WERI-Rb-1 (cell line): ENCODE data around the gene PTCD3.

Source experiments
- DNase-seq: peaks from one replicate; pipeline ENCODE4 v3.0.0-alpha.2; 2020
- H3K27ac ChIP-seq: fragments of 250-450 bp; sonication (Bioruptor Pico); 2 replicates; pipeline ENCODE4 v1.5.1; 2020; ENCODE audit warnings: mild to moderate bottlenecking, moderate library complexity
- H3K27me3 ChIP-seq: fragments of 250-450 bp; sonication (Bioruptor Pico); 2 replicates; pipeline ENCODE4 v1.5.1; 2021; ENCODE audit warnings: mild to moderate bottlenecking, low read depth, moderate library complexity; ENCODE audit not compliant: insufficient read depth, severe bottlenecking
- H3K36me3 ChIP-seq: fragments of 250-450 bp; sonication (Bioruptor Pico); 2 replicates; pipeline ENCODE4 v1.5.1; 2020; ENCODE audit warnings: mild to moderate bottlenecking, moderate library complexity
- H3K4me3 ChIP-seq: 2 replicates; pipeline ENCODE4 v1.5.1; 2011; ENCODE audit warnings: low read depth, mild to moderate bottlenecking, control low read depth, low read length
- H3K9me3 ChIP-seq: fragments of 250-450 bp; sonication (Bioruptor Pico); 2 replicates; pipeline ENCODE4 v1.5.1; 2021; ENCODE audit warnings: mild to moderate bottlenecking, moderate library complexity; ENCODE audit not compliant: severe bottlenecking
- TF ChIP-seq, protein P1 (sequence below): IDR thresholded peaks from 2 replicates; pipeline ENCODE4 v1.5.1; 2011; ENCODE audit warnings: low read depth, mild to moderate bottlenecking, control low read depth, inconsistent platforms, low read length

The PTCD3 gene

DNA sequence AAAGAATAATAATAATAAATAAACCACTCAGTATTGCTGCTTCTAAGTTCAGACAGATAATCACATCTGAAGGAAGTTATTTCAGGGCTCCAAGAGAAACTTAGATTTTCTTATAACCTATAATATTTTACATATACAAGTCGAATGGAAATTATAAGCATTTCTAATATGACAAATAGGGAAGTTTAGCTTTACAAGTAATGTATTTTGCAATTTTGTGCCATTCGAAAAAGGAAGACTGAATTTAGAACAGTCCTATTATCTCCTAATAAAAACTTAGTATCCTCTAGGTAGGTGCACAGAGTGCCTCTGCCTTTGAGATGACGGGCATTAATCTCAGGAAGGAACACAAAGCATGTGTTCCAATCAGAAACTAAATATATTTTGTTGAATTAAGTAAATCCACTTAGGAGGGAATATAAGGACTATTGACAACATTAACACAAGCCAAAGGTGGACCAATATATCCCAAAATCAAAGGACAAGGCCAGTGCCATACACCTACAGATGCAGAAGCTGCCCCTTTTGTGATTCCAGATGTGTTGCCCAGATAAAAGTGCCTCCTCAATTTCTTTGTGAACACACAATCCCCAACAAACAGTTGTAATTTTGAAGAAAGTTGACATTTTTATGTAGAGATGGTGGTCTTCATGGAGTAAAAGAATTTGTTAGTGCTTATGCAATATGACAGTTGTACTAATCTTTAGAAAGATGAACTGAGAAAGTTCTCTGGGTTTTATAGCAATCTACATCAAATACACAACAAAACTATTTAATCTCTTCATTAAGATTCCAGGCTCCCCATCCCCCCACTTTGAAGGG is 36.6 kb downstream of the PTCD3 start:
- H3K36me3 ChIP-seq = peaks cover 84% of the 10 kb centered on the region
- H3K4me3 ChIP-seq = no peak overlapping the region
- H3K9me3 ChIP-seq = no peaks in the 10 kb centered on the region
- DNase-seq = no peak
- TF ChIP-seq, protein P1, sequence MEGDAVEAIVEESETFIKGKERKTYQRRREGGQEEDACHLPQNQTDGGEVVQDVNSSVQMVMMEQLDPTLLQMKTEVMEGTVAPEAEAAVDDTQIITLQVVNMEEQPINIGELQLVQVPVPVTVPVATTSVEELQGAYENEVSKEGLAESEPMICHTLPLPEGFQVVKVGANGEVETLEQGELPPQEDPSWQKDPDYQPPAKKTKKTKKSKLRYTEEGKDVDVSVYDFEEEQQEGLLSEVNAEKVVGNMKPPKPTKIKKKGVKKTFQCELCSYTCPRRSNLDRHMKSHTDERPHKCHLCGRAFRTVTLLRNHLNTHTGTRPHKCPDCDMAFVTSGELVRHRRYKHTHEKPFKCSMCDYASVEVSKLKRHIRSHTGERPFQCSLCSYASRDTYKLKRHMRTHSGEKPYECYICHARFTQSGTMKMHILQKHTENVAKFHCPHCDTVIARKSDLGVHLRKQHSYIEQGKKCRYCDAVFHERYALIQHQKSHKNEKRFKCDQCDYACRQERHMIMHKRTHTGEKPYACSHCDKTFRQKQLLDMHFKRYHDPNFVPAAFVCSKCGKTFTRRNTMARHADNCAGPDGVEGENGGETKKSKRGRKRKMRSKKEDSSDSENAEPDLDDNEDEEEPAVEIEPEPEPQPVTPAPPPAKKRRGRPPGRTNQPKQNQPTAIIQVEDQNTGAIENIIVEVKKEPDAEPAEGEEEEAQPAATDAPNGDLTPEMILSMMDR = no peak
- no peaks in the 10 kb centered on the region for H3K27me3 ChIP-seq
- no peak overlapping the region for H3K27ac ChIP-seq

- Histone ChIP-seq H3K27ac (no peak overlapping the region), H3K27me3 (no peaks in the 10 kb centered on the region), H3K4me3 (no peak overlapping the region), H3K36me3 (peaks cover 84% of the 10 kb centered on the region), H3K9me3 (no peaks in the 10 kb centered on the region)
- no peak for DNase-seq
- TF ChIP-seq, protein P1 = no peak
Observed at GRCh38 chr2:86143307-86143706, 37.3 kb downstream of the PTCD3 start.

DNA sequence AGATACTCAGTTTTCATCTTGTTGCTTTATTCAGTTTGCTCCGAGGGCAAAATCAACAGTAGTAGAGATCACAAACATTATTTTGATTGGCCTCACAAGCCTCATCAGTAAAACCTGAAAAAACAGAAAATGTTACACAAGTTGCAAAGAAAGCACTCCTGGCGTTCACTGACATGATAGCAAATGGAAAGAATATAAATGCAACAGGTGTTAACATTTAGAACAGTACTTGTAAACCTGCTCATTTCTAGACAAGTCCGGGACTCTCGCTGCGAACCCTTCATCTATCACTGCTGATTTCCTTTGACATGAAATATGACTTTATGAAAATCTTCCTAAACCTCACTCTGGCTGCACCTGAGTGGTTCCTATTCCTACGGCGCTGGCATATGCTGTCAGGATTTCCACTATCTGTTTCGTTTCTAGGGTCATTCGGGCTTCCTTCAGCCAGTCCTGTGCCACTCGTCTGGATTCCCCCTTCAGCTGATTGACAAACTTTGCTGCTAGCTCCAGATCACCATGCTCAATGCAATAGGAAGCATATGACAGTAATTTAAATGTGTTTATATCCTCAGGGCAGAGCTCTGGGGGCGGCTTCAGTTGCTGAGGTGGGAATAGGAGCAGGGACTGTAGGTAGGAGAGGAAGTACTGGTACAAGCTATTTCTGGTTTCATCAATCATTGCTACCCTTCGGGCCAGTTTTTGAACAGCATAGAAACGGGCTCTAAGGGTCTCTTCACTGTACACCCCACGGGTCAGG is 38.1 kb downstream of the PTCD3 start:
- TF ChIP-seq, protein P1 = no peak
- Histone ChIP-seq H3K27ac (no peak overlapping the region), H3K4me3 (no peak overlapping the region), H3K36me3 (peaks cover 86% of the 10 kb centered on the region), H3K27me3 (no peaks in the 10 kb centered on the region), H3K9me3 (no peaks in the 10 kb centered on the region)
- no peak for DNase-seq

DNA sequence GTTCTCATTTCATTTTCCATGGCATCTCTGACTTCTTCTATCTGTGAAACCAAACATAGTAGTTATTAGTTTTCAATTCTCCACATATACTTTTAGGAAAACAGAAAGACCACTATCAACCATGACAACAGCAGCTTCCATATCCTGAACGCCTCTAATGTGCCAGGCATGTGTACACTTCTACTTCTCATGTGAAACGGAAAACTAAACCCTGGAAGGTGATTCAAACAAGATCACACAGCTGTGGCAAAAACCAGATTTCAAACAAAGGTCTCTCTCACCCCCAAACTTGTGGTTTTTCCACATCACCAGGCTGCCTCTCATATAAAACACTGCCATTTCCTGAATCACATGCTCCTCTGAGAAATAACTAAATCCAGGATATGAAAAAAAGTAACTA is 41.8 kb downstream of the PTCD3 start:
- no peaks in the 10 kb centered on the region for H3K9me3 ChIP-seq

DNA sequence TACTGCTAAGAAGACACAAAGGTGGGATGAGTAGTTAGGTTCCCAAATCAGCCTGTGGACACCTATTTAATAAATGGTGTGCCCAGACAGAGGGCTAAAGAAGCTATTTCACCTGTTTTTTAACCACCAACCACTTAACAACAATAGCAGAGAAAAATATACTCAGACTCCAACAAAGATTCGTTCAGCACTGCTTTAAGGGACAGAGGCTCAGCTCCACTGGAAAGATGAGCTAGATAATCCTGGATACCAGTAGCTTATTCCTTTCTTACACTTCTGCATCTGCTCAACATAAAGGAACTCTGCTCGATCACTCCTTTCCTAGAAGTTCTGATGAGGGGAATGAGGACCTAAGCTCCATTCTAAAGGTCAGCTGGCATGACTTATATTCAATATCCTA is 44.5 kb downstream of the PTCD3 start:
- no peak for DNase-seq
- TF ChIP-seq, protein P1 = no peak
- H3K4me3 ChIP-seq = no peak overlapping the region
- peaks cover 80% of the 10 kb centered on the region for H3K36me3 ChIP-seq
- no peaks in the 10 kb centered on the region for H3K27me3 ChIP-seq
- H3K9me3 ChIP-seq = no peaks in the 10 kb centered on the region
- no peak overlapping the region for H3K27ac ChIP-seq

More for the DNA sequence above, 41.8 kb downstream of the PTCD3 start:
- TF ChIP-seq, protein P1 = no peak
- H3K27ac ChIP-seq = no peak overlapping the region
- no peaks in the 10 kb centered on the region for H3K27me3 ChIP-seq
- no peak for DNase-seq
- H3K4me3 ChIP-seq = no peak overlapping the region
- H3K36me3 ChIP-seq = peaks cover 86% of the 10 kb centered on the region
